HCT116 (cell line): ENCODE results near the gene GPATCH2L. TPM values are rescaled to one million over a fixed set of nuclear protein-coding genes. Genes with fewer than 3 reads are reported as not detected.

Source experiments
- ATAC-seq: fragments of 200-7000 bp; cut with Tn5 transposase; 2 replicates; pipeline ENCODE4 v1.9.1; 2020; ENCODE audit warnings: mild to moderate bottlenecking, moderate library complexity
- BruUV-seq: library from RNA; stranded (reverse); fragments of 400-500 nt; replicated peaks from 2 replicates; lab custom pipeline; 2021; lab: Mats Ljungman, UMichigan
- CTCF ChIA-PET: fragments of 300-600 bp; sonication (Branson Sonifier 250); formaldehyde crosslinking; loops from one replicate; lab custom pipeline; 2021; ENCODE audit warnings: antibody characterized with exemption; lab: Charles Lee
- POLR2A ChIA-PET: fragments of 300-600, 350-600 bp; sonication (Branson Sonifier 250); formaldehyde crosslinking; loops from one replicate; lab custom pipeline; 2021; ENCODE audit warnings: antibody characterized with exemption; lab: Charles Lee
- RAD21 ChIA-PET, 2 experiments: fragments of 300-600 bp; sonication (Branson Sonifier 250); formaldehyde crosslinking; loops; one replicate each; lab custom pipeline; 2023; ENCODE audit warnings: low total read pairs in 2 of 2; ENCODE audit not compliant: uncharacterized antibody in 2 of 2, unreplicated experiment in 2 of 2, low non-redundant PET in 1 of 2; lab: Charles Lee
- DNase-seq: peaks from one replicate; pipeline ENCODE4 v3.0.0-alpha.2; 2010; ENCODE audit warnings: low read depth, low spot score
- H2AFZ ChIP-seq: fragments of 200-600 bp; shearing (Covaris generic), sonication (generic); 2 replicates; pipeline ENCODE4 v1.6.1; 2017; ENCODE audit warnings: low read depth, mixed run types, mixed read lengths, antibody characterized with exemption, low read length; ENCODE audit not compliant: poor library complexity, severe bottlenecking
- H3K27ac ChIP-seq: 2 replicates; pipeline ENCODE4 v1.5.1; 2012; ENCODE audit warnings: low read depth, low read length
- H3K27me3 ChIP-seq: fragments of 200-600 bp; sonication (generic); 2 replicates; pipeline ENCODE4 v1.6.1; 2016; ENCODE audit warnings: mixed run types, low read length, mixed read lengths; ENCODE audit not compliant: insufficient read depth
- H3K36me3 ChIP-seq, 2 experiments: fragments of 200-500 bp in 1 of 2; fragments of 200-600 bp in 1 of 2; sonication (Bioruptor generic) in 1 of 2; sonication (generic) in 1 of 2; 2 replicates each; pipeline versions ENCODE4 v1.5.1 to v1.6.1; 2014 to 2016; ENCODE audit warnings: low read length in 2 of 2, inconsistent platforms in 1 of 2, mixed read lengths in 1 of 2, mixed run types in 1 of 2; ENCODE audit not compliant: insufficient read depth in 2 of 2, control insufficient read depth in 1 of 2
- H3K4me1 ChIP-seq, 2 experiments: fragments of 200-600 bp in 1 of 2; sonication (generic) in 1 of 2; 2 replicates each; pipeline versions ENCODE4 v1.5.1 to v1.6.1; 2012 to 2017; ENCODE audit warnings: low read length in 2 of 2, inconsistent platforms in 1 of 2, mild to moderate bottlenecking in 1 of 2, mixed read lengths in 1 of 2, mixed run types in 1 of 2, moderate library complexity in 1 of 2; ENCODE audit not compliant: insufficient read depth in 2 of 2, control insufficient read depth in 1 of 2
- H3K4me2 ChIP-seq: fragments of 200-600 bp; sonication (generic); 2 replicates; pipeline ENCODE4 v1.6.1; 2017; ENCODE audit warnings: mixed run types, low read length, mixed read lengths
- H3K4me3 ChIP-seq, 2 experiments: fragments of 200-600 bp in 1 of 2; sonication (generic) in 1 of 2; replicated peaks in 1 of 2; 2 replicates each; pipeline ENCODE4 v1.5.1; 2011 to 2016; ENCODE audit warnings: low read length in 2 of 2, control low read depth in 1 of 2, low read depth in 1 of 2, mild to moderate bottlenecking in 1 of 2, mixed read lengths in 1 of 2, mixed run types in 1 of 2
- H3K79me2 ChIP-seq: fragments of 200-600 bp; sonication (generic); 2 replicates; pipeline ENCODE4 v1.6.1; 2017; ENCODE audit warnings: mild to moderate bottlenecking, mixed run types, low read length, moderate library complexity, mixed read lengths; ENCODE audit not compliant: insufficient read depth
- H3K9ac ChIP-seq: fragments of 200-600 bp; sonication (generic); 2 replicates; pipeline ENCODE4 v1.6.1; 2016; ENCODE audit warnings: low read length, mixed read lengths
- H3K9me2 ChIP-seq: fragments of 200-600 bp; sonication (generic), shearing (Covaris generic); 2 replicates; pipeline ENCODE4 v1.6.1; 2017; ENCODE audit warnings: mixed run types, mild to moderate bottlenecking, moderate library complexity; ENCODE audit not compliant: insufficient read depth
- H3K9me3 ChIP-seq, 2 experiments: fragments of 200-500 bp in 1 of 2; fragments of 200-600 bp in 1 of 2; sonication (Bioruptor generic) in 1 of 2; sonication (generic) in 1 of 2; 2 replicates each; pipeline ENCODE4 v1.6.1; 2014 to 2017; ENCODE audit warnings: low read length in 2 of 2, mixed read lengths in 2 of 2, inconsistent platforms in 1 of 2, low read depth in 1 of 2, mild to moderate bottlenecking in 1 of 2, mixed run types in 1 of 2, moderate library complexity in 1 of 2; ENCODE audit not compliant: control insufficient read depth in 1 of 2, insufficient read depth in 1 of 2
- H4K20me1 ChIP-seq: fragments of 200-600 bp; sonication (generic), shearing (Covaris generic); 2 replicates; pipeline ENCODE4 v1.6.1; 2017; ENCODE audit warnings: mixed run types, mild to moderate bottlenecking, moderate library complexity; ENCODE audit not compliant: insufficient read depth
- EGR1 ChIP-seq: IDR thresholded peaks from 2 replicates; pipeline ENCODE4 v1.6.1; 2012; ENCODE audit warnings: low read depth
- ELF1 ChIP-seq: IDR thresholded peaks from 2 replicates; pipeline ENCODE4 v1.6.1; 2012; ENCODE audit warnings: low read depth, borderline replicate concordance
- EZH2 ChIP-seq: fragments of 200-600 bp; sonication (generic); IDR thresholded peaks from 2 replicates; pipeline ENCODE4 v1.6.1; 2017; ENCODE audit warnings: antibody characterized with exemption, mixed run types
- EZH2phosphoT487 ChIP-seq: fragments of 200-600 bp; IDR thresholded peaks from 2 replicates; pipeline ENCODE4 v1.6.1; 2018; ENCODE audit warnings: antibody characterized with exemption, borderline replicate concordance
- JUND ChIP-seq: IDR thresholded peaks from 2 replicates; pipeline ENCODE4 v1.6.1; 2012
- POLR2A ChIP-seq: IDR thresholded peaks from 2 replicates; pipeline ENCODE4 v1.7.0; 2011; ENCODE audit warnings: borderline replicate concordance; ENCODE audit not compliant: insufficient read depth, insufficient read length; ENCODE audit errors: extremely low read depth
- SIN3A ChIP-seq: IDR thresholded peaks from 2 replicates; pipeline ENCODE4 v1.6.1; 2012; ENCODE audit warnings: low read depth
- SRF ChIP-seq: IDR thresholded peaks from 2 replicates; pipeline ENCODE4 v1.6.1; 2012; ENCODE audit warnings: low read depth
- TCF7L2 ChIP-seq: IDR thresholded peaks from 2 replicates; pipeline ENCODE4 v1.7.0; 2011; ENCODE audit warnings: borderline replicate concordance, inconsistent platforms; ENCODE audit not compliant: insufficient read depth, insufficient read length; ENCODE audit errors: extremely low read depth
- YY1 ChIP-seq: IDR thresholded peaks from 2 replicates; pipeline ENCODE4 v1.6.1; 2011; ENCODE audit warnings: low read length, low read depth, moderate library complexity, mild to moderate bottlenecking; ENCODE audit not compliant: insufficient replicate concordance; ENCODE audit errors: extremely low read depth
- ZNF274 ChIP-seq: fragments of 200-500 bp; sonication (Bioruptor generic); IDR thresholded peaks from 2 replicates; pipeline ENCODE4 v1.6.1; 2014; ENCODE audit warnings: mild to moderate bottlenecking, low read depth, low read length, inconsistent platforms
- intact Hi-C: fragments of 100-400 bp; cut with micrococcal nuclease; formaldehyde crosslinking; loops from 2 replicates; pipeline ENCODE4 v1.10.0; 2022
- total RNA-seq: library from RNA; stranded (reverse); gene quantifications from one replicate; pipeline ENCODE4 v1.2.1, GENCODE V29; 2021; ENCODE audit not compliant: unreplicated experiment
- TF ChIP-seq, protein P1 (sequence below): IDR thresholded peaks from 2 replicates; pipeline ENCODE4 v1.6.1; 2011; ENCODE audit warnings: mild to moderate bottlenecking, low read length, moderate library complexity; ENCODE audit not compliant: insufficient replicate concordance; ENCODE audit errors: extremely low read depth
- TF ChIP-seq, protein P2 (sequence below): IDR thresholded peaks from 2 replicates; pipeline ENCODE4 v1.6.1; 2012
- TF ChIP-seq, protein P3 (sequence below): IDR thresholded peaks from 2 replicates; pipeline ENCODE4 v1.6.1; 2012
- TF ChIP-seq, protein P4 (sequence below): IDR thresholded peaks from 2 replicates; pipeline ENCODE4 v1.6.1; 2012; ENCODE audit warnings: low read depth

The GPATCH2L gene
- total RNA-seq, 1 experiment from 2014 or later = 49.2 TPM

DNA sequence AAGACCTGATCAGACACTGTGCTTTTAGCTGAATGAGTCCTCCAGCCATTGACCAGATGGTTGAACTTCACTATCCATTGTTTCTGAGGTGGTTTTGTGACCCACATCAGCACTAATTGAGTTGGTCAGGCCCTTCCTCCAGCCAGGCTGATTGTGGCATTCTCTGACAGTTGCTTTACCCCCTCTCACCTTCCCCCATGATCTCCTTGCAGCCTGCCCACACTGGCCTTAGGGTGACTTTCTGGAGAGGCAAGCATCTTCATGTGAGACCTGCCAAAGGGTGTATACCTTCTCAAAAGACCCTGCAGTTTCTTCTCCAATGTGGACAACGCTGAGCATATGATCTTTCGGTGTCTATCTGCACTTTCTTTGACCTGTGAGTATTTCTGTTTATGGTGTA lies 83.9 kb downstream of the GPATCH2L start (continued):
- TF ChIP-seq, protein P1, sequence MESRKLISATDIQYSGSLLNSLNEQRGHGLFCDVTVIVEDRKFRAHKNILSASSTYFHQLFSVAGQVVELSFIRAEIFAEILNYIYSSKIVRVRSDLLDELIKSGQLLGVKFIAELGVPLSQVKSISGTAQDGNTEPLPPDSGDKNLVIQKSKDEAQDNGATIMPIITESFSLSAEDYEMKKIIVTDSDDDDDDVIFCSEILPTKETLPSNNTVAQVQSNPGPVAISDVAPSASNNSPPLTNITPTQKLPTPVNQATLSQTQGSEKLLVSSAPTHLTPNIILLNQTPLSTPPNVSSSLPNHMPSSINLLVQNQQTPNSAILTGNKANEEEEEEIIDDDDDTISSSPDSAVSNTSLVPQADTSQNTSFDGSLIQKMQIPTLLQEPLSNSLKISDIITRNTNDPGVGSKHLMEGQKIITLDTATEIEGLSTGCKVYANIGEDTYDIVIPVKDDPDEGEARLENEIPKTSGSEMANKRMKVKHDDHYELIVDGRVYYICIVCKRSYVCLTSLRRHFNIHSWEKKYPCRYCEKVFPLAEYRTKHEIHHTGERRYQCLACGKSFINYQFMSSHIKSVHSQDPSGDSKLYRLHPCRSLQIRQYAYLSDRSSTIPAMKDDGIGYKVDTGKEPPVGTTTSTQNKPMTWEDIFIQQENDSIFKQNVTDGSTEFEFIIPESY = no peak
- TF ChIP-seq, protein P2, sequence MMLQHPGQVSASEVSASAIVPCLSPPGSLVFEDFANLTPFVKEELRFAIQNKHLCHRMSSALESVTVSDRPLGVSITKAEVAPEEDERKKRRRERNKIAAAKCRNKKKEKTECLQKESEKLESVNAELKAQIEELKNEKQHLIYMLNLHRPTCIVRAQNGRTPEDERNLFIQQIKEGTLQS = no peak
- TF ChIP-seq ZNF274 = no peak
- TF ChIP-seq, protein P3, sequence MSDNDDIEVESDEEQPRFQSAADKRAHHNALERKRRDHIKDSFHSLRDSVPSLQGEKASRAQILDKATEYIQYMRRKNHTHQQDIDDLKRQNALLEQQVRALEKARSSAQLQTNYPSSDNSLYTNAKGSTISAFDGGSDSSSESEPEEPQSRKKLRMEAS = no peak

DNA sequence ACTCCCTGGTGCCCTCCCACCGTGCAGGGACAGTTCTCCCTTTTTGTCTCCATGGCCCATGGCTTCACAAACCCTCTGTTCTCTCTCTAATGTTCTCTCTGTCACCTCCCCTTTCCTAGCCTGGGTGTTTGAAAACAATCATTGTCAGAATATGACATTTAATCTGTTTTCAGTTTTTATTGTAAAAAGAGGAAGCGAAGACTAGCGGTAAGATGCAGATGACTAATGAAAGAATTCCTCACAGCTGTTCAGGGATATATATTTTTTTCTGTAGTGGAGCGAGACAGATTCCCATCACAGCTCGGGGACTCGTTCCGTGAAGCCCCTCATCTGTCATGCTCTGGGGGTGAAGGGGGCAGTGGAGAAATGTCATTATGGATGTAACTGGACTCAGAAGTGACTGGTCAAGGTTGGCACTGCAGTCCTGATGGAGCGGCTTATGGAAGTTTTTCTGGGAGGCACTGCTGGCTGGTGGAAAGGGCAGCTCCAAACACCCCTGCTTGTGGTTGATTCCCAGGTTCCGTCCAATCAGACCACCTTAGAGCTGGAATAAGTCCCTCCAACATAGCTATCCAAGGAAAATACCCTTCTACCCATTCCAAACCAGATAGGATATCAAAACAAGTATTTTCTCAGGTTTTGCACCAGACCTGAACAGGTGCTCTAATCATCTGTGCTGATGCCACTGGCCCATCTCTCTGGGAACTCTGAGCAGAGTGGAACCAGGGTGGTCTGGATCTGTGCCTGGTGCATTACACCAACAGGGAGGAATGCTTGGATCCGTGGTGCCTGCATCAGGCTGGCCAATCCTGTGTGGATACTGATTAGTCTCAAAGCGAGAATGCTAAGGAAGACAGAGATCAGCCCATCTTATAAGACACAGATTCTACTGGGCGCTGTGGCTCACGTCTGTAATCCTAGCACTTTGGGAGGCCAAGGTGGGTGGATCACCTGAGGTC lies 84.7 kb downstream of the GPATCH2L start:
- H3K4me3 ChIP-seq = no peak overlapping the region
- no peak overlapping the region for H3K9ac ChIP-seq
- H2AFZ ChIP-seq = no peak overlapping the region
- no TSS peak for BruUV-seq
- ATAC-seq = no peak
- no peaks in the 10 kb centered on the region for H3K36me3 ChIP-seq
- ChIA-PET POLR2A (no interaction called here), CTCF (no interaction called here), RAD21 (no interaction called here)
- H3K4me2 ChIP-seq = no peak overlapping the region
- intact Hi-C loops = no loop called here
- H3K79me2 ChIP-seq = no peaks in the 10 kb centered on the region
- no peak overlapping the region for H3K27ac ChIP-seq
- no peaks in the 10 kb centered on the region for H3K4me1 ChIP-seq
- H3K9me3 ChIP-seq = no peaks in the 10 kb centered on the region; a peak in 1 of 4 replicates
- no peaks in the 10 kb centered on the region for H3K9me2 ChIP-seq
- no peak for DNase-seq
- H3K27me3 ChIP-seq = no peaks in the 10 kb centered on the region
- H4K20me1 ChIP-seq = no peaks in the 10 kb centered on the region
- TF ChIP-seq SIN3A (no peak), EZH2phosphoT487 (no peak), JUND (no peak), POLR2A (no peak), EZH2 (no peak), SRF (no peak), EGR1 (no peak), ELF1 (no peak), TCF7L2 (no peak), YY1 (no peak)
- TF ChIP-seq, protein P4, sequence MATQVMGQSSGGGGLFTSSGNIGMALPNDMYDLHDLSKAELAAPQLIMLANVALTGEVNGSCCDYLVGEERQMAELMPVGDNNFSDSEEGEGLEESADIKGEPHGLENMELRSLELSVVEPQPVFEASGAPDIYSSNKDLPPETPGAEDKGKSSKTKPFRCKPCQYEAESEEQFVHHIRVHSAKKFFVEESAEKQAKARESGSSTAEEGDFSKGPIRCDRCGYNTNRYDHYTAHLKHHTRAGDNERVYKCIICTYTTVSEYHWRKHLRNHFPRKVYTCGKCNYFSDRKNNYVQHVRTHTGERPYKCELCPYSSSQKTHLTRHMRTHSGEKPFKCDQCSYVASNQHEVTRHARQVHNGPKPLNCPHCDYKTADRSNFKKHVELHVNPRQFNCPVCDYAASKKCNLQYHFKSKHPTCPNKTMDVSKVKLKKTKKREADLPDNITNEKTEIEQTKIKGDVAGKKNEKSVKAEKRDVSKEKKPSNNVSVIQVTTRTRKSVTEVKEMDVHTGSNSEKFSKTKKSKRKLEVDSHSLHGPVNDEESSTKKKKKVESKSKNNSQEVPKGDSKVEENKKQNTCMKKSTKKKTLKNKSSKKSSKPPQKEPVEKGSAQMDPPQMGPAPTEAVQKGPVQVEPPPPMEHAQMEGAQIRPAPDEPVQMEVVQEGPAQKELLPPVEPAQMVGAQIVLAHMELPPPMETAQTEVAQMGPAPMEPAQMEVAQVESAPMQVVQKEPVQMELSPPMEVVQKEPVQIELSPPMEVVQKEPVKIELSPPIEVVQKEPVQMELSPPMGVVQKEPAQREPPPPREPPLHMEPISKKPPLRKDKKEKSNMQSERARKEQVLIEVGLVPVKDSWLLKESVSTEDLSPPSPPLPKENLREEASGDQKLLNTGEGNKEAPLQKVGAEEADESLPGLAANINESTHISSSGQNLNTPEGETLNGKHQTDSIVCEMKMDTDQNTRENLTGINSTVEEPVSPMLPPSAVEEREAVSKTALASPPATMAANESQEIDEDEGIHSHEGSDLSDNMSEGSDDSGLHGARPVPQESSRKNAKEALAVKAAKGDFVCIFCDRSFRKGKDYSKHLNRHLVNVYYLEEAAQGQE = no peak
- TF ChIP-seq, protein P1 = no peak
- TF ChIP-seq, protein P3 = no peak
